GM21737 (cell line): ENCODE data around the gene ARSJ.
A peak's percentile ranks its signal among the peaks of the same experiment; 100 is the strongest.
"Not testable (repeated sequence)": the region's sequence is repeated elsewhere in the genome, so short reads cannot be mapped to it uniquely, and the experiment has no call there.

Experiments
- ATAC-seq: cut with Tn5 transposase; IDR thresholded peaks from one replicate; pipeline ENCODE4 v1.9.1; 2021; ENCODE audit warnings: mild to moderate bottlenecking, moderate library complexity; ENCODE audit not compliant: unreplicated experiment

The ARSJ gene

GRCh38 chr4:113979148-113979904, at the start of gene ARSJ:
ARSJ (minus strand) TSS chr4:113979647; CDS start chr4:113978834, 813 bp downstream.
- no peak for ATAC-seq

DNA sequence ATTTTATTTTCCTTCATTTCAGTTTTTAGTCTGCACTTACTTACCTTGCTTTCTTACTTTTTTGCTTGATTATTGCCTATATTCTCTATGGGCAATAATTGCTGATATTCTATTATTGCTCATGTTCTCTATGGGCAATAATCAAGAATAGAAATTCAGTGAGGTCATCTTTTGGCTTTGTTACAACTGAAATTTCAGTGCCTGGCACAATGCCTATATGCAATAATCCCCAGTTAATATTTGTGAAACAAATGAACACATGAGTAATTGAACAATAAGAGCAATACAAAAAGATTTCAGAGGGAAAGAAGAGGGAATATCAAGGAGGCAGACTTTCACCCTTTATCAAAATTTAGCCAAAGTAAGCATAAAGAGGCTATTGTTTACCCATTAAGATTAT, 48.6 kb upstream of the ARSJ start:
- no peak for ATAC-seq

DNA sequence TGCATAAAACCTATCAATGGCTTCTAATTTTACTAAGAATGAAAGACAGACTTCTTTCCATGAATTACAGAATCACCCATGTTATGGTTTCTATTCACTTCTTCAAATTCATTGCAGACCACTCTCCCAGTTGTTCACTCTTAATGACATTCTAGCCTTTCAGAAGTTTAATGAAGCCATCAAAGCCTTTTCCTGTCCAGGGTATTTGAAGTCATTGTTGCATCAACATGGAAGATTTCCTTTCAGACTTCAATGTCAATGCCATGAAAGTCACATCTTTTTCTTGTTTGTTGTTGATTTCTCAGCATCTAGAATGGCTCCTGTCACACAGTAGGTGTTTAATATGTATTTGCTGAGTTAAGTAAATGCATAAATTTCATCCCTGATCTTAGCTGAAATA, 48.1 kb upstream of the ARSJ start:
- no peak for ATAC-seq

GRCh38 chr4:114026447-114026846, 47.0 kb upstream of the ARSJ start:
- no peak for ATAC-seq

GRCh38 chr4:114025176-114025777, 45.8 kb upstream of the ARSJ start:
- peak; percentile 77 for ATAC-seq

GRCh38 chr4:114021451-114021850, 42.0 kb upstream of the ARSJ start:
- no peak for ATAC-seq

GRCh38 chr4:114019969-114020358, 40.5 kb upstream of the ARSJ start:
- no peak for ATAC-seq

DNA sequence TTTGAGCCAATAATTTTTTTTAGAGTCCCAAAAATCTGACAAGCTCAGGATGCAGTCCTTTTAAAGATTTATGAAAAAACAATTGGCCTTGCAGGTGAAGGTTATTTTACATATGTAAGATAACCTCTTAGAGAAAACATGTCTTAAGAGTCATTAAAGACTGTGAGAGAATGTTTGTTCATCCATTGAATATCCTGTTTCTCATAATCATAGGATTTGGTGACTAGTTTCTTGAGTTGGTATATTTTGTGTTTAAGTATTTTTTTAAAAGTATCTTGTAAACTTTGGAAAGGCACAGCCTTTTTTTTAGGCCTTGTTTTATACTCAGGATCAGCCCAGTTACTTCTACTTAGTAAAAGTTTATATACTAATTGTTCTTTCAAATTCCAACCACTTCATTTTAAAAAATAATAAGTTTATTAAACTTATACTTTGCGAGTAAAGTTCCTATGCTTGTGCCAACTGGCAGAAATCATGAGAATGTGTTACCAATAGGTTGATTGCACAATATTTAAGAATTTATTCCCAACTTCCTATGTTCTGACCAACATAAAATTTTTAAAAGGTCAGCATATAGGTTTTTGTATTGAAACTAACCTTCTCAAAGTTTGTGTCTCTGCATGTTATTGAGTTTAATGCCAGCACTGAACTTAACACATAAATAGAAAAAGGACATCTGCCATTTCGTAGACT, 40.0 kb upstream of the ARSJ start:
- ATAC-seq = no peak

DNA sequence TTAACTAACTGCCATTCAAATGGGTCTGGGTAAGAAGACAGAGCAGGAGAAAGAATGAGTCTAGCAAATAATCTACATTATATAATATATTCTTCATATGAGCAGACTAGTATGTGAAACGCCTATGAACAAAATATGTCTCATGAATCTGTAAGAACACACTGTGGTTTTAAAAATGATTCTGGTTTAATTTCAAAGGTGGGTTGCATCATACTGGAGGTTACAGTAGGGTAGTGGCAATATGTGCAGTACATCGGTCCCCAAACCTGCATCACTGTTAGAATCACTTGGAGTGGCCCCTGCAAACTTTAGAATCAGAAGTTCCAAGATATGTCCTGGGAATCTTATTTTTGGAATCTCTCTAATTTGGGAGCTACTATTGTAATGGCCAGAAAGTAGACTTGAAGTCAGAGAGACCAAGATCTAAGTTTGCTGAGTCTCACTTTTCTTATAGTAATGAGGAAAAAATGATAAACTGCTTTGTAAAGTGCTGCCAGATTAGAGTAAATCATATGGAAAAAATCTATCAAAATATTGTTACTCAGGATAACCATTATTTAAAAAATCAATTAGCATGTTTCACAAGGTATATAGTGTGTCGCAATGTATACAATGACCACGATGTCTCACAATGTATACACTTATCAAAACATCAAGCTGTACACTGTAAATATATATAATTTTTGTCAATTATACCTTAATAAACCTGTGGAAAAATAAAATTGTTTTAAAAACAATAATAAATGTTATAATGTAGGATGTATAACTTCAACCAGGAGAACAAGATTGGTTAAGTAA, 37.9 kb upstream of the ARSJ start:
- no peak for ATAC-seq

DNA sequence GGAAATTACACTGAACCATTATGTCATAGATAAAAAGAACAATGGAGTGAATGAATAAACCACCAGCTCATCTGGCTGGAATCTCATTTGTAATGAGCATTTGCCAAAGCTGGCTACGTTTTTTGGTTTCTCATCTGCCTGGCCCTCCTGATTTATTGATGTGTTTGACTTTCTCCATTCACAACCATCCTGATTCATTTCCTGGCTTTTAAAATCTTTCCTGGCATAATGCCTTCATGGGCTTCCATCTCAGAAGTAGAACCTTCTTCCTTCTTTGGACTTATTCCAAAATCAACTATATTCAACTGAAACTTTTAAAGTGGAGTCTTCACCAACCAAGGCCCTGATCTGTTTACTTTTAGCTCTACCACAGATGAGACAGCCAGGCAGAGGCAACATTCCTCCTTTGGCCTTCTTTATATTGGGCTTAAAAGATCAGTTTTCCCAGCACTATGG, 36.0 kb upstream of the ARSJ start:
- no peak for ATAC-seq

GRCh38 chr4:114013201-114013600, 33.8 kb upstream of the ARSJ start:
- ATAC-seq = not testable (repeated sequence)

- no peak for ATAC-seq
Observed at GRCh38 chr4:114012749-114013148, 33.3 kb upstream of the ARSJ start.

DNA sequence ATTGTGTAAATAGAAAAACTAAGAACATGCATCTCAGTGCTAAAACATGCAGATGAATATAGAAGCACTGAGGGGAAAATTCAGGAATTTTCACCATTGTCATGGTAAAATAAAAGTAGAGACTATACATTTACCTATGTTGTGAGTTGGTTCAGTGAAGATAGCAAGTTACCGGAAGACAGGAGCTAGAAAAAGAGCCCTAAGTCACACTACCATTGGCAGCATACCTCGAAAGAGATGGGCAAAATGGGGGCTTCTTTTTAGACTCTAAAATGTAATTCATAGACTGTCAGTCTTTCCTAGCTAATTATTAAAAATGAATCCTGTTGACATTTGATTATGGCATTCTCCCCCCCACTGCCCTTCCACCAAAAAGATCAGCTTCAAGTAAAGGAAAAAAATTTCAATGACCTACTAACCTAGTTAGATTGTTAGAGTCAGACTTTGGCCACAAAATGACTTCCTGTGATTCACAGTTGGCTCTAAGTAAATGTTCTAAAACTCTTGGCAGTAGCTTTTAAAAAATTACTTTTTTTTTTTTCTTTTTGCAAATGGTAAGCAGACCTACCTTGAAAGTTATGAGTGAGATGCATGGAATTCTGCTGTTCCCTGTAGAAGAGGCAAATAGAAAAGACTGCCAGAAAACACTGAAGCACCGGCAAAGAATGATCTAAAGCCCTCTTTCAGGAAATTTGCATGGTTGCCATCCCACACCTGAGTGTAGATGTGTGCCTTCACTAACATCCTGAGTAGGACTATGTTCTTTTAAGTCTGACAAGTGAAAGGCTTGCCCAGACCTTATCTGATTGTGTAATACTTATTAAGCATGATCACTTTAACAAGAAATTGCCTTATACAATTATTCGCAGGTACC, 26.4 kb upstream of the ARSJ start:
- no peak for ATAC-seq

GRCh38 chr4:114004483-114005226, 25.2 kb upstream of the ARSJ start:
- ATAC-seq = not testable (repeated sequence)

GRCh38 chr4:113998531-113998930, 19.1 kb upstream of the ARSJ start:
- no peak for ATAC-seq

GRCh38 chr4:113998079-113998478, 18.6 kb upstream of the ARSJ start:
- ATAC-seq = no peak

DNA sequence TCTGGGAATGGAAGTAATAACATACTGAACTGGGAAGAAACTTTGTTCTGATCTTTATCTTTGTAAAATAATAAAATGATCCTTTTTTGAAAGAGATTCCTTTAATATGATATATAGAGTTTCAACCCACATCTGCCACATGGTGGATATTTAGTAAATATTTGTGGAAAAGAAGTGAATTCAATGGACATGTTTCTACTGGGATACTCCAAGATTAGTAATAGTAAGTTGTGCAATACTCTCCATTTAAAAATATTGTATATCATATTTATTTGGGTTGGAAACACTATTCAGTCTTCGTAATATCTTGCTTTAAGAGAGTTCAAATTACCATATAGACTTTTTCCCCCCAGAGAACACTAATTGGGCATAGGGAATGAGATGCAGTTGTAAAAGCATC, 17.8 kb upstream of the ARSJ start:
- no peak for ATAC-seq

- ATAC-seq = no peak
Observed at GRCh38 chr4:113996599-113997177, 17.2 kb upstream of the ARSJ start.

GRCh38 chr4:113993887-113994286, 14.4 kb upstream of the ARSJ start:
- no peak for ATAC-seq
